NCI-H2196 (cell line): ENCODE measurements around the gene CDCP1.

Experiments used
- DNase-seq: peaks from one replicate; lab custom pipeline; 2025; ENCODE audit not compliant: unreplicated experiment; lab: John Stamatoyannopoulos, UW

The CDCP1 gene, protein sequence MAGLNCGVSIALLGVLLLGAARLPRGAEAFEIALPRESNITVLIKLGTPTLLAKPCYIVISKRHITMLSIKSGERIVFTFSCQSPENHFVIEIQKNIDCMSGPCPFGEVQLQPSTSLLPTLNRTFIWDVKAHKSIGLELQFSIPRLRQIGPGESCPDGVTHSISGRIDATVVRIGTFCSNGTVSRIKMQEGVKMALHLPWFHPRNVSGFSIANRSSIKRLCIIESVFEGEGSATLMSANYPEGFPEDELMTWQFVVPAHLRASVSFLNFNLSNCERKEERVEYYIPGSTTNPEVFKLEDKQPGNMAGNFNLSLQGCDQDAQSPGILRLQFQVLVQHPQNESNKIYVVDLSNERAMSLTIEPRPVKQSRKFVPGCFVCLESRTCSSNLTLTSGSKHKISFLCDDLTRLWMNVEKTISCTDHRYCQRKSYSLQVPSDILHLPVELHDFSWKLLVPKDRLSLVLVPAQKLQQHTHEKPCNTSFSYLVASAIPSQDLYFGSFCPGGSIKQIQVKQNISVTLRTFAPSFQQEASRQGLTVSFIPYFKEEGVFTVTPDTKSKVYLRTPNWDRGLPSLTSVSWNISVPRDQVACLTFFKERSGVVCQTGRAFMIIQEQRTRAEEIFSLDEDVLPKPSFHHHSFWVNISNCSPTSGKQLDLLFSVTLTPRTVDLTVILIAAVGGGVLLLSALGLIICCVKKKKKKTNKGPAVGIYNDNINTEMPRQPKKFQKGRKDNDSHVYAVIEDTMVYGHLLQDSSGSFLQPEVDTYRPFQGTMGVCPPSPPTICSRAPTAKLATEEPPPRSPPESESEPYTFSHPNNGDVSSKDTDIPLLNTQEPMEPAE

DNA sequence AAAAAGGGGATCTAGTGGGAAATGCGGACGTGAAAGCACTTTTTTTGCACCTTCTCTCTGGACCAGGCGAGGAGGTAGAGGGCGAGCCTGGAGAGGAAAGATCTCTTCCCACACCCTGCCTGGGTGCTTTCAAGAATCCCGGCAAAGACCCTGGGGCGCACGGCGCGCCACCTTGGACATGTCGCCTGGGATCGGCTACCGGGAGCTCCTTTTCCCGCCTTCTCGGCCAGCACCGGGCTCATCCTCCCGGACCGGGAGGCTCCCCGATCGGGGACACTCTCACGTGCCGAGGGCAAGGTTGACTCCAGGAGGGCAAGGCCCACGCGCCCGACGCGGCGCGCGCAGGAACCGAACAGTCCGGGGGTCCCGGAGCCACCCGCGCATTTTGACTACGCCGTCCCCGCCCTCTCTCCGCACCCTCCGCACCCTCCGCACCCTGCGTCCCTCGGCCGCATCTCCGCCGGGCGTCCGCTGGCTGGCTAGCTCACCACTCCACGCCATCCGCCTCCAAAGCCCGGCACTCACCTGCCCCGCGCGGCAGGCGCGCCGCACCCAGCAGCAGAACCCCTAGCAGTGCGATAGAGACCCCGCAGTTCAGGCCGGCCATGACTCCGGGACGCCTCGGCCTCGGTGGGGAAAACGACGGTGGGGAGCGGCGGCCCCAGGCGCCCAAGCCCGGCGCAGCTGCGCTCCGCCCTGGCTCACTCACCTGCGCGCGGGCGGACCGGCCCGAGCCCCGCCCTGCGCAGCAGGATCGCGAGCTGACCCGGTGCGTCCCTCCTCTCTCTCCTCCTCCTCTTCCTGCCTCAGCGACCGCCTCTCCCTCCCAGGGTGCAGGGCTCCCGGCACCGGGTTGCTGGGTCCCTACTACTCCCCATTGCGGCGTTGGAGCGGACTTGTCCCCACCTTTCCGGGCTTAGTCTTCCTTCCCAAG is at the start of gene CDCP1:
Gene CDCP1 (minus strand): TSS at position 698 of the 934 bp plus-strand sequence. CDS start 91 bp downstream, at position 607.
- DNase-seq = peak; percentile 33

DNA sequence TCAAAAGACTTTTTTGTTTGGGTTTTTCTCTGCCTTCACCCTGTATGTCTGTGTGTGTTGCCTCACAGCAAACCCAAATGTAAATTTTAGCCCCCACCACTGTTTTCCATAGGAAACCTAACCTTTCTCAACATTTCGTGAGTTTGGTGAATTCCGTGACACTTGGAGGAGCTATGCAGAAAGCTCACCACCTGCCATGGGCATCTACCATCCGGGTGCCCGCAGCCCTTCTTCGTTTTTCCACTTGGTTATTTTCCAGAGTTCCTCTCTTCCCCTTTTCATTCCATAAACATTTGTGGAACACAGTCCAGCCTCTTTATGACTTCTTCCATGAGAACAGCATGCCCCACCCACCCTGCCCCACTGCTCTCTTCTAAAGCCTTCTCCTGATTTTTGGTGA is 48.6 kb upstream of the CDCP1 start:
- no peak for DNase-seq

DNA sequence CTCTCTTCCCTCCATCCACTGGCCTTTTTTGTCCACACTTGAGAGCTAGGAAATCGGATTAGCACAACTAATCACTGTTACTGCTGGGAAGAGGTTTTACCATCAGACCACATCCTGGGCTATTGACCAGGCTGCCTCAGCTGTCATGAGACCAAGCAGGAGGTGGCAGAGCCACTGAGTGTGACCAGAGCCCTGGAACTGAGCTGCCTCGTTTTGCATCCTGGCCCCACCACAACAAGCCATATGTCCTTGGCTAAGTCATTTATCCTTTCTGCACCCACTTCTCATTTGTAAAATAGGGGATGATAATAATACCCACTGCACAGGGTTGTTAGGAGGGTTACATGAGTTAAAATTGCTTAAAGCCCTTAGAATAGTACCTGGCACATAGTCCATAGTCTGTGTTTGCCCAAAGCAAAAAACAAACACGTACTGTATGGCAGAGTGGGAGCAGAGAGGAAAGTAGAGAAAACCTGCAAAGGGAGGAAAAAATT is 45.8 kb upstream of the CDCP1 start:
- no peak for DNase-seq

GRCh38 chr3:45191424-45191823 is 45.2 kb upstream of the CDCP1 start:
- no peak for DNase-seq

DNA sequence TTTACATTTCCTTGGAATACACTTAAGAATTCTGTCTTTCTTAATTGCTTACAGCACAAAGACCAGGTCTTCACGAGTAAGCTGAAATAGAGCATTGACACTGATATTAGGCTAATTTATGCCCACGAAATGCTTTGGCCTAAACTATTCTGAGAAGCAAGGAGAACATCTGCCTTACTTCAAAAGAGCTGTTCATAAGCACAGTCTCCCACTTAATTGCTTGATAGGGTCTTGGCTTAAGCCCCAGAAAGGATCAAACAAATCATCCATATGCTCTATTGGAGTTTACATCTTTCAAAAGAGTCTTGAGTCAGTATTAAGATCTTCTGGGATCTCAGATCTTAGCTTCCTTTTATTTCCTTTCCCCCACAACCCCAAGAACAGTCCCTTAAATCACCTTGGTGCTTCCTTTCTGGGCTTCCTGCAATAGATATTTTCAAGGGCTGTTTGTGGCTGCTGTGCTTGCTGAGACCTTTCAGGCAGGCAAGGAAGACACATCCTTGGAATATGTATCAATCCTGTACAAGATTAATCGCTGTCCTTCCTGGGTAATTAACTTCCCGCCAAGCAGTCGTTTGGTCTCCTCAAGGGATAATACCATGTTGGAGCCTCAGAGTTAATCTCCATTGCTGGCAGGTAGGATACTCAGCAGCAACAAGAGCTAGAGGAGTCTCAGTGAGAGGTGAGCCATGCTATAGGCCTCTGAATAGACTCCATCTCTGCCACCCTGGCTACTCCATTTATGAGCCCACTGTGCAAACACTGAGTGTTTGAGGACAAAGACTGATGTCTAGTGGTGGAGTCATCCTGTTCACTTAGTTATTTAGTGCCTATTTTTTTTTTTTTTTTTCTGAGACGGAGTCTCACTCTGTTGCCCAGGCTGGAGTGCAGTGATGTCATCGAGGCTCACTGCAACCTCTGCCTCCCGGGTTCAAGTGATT is 42.8 kb upstream of the CDCP1 start:
- DNase-seq = no peak

- no peak for DNase-seq
Measured at GRCh38 chr3:45187694-45188141, 41.5 kb upstream of the CDCP1 start.

DNA sequence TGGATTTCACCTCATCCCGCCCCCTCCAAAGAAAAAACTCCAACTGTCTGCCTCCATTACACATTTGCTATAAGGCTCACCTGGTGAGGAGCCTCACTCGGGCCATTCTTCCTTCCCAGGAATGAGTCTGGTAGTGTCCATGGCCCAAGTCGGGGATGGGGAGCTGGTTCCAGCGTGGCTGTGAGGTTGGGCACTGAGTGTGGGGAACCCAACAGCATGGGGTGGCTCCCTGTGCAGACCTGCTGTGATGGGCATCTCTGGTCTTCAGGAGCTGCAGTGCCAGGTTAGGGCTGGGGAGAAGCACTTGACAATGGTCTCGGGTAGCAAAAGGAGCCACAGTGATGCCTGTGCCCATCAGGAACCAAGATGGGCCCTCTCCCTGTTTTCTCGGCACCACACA is 40.7 kb upstream of the CDCP1 start:
- no peak for DNase-seq

DNA sequence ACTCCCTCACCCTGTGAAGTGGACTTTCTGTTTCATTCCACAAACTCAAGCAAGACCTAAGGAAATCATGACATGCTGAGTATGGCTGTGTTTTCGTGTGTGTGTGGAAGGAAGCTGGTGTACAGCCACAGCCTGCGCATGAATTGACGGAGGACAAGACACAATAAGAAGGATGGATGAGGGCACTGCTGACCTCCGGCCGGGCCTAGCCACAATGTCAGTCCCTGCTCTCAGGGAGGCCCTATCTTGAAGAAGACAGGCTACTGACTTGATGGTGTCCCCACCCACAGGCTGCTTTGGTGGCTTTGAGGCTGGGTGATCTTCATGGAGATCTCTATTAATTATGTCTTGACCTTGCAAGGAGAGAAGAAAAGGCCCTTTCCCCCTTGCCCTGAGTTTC is 39.3 kb upstream of the CDCP1 start:
- DNase-seq = no peak

DNA sequence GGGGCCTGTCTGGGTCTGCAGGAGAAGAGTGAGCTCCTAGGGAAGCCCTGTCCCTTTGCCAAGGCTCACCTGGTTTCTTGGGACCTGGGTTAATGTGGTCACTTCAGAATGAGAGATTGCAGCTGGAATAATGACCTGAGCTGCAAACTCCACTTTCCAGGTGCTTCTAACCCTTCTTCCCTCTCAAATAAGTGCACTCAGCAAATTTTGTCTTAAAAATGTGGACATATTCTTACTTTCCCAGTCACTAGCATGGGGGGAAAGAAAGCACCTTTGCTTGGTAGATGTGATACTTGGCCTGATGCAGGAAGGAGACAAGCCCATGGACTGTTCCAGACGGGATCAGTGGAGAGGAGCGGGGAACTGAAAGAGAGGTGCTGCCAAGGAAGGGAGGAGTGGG is 38.9 kb upstream of the CDCP1 start:
- no peak for DNase-seq

DNA sequence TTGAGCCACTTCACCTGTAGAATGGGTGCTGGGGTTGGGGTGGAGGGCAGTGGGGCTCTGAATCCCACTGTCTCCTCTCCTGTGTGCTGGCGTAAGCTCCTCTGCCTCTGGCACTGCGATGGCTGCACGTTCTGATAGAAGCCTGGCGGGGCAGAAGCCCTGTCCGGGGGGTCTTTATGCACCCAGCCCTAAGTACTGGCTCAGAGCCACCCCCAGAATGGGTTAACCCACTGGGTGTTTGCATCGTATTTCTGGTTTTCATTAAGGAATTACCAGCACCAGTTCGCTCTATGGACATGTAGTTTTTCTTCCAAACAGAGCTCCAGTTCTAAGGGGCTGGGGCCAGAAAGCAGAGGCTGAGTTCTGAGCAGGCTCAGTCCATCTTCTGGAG is 37.7 kb upstream of the CDCP1 start:
- DNase-seq = no peak

DNA sequence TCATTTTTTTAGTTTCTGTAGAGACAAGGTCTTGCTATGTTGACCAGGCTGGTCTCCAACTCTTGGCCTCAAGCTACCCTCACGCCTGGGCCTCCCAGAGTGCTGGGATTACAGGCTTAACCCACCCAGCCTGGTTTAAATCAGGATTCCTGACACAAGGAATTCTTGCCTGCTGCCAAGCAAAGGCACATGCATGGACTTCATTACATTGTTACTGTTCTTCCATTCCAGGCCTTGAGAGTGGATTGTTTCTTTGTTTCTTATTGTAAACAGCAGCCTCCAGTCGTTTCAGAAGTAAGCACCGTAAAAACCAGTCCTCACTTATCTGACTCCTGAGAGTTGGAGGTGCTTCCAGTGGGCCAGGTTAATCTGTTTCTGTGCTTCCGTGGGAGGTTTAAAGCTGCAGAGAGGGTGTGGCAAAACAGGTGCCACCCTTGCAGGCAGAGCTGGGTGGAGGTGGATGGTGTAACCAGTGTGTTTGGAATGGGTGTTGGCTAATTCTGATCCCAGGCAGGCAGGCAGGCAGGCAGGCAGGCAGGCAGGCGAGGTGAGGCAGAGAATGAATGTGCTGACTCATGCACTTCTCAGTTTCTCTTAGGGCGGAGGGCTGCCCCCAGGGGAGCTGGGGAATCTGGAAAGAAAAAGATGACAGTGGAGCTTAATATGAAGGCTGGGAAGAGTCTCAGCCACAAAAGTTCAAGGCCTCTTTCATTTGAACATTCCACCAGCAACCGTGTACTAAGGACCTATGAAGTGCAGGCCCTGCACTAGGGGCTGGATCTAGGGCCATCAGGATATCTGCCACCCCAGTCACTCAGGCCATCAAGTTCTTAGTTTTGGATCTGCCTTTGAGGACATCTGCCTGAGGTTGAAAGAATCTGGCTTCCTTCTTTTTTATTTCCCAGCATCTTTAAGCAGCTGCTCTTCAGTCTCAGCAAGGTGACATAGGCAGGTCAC is 37.0 kb upstream of the CDCP1 start:
- DNase-seq = peak; percentile 2

- DNase-seq = no peak
Measured at GRCh38 chr3:45181496-45181895, 35.3 kb upstream of the CDCP1 start.

DNA sequence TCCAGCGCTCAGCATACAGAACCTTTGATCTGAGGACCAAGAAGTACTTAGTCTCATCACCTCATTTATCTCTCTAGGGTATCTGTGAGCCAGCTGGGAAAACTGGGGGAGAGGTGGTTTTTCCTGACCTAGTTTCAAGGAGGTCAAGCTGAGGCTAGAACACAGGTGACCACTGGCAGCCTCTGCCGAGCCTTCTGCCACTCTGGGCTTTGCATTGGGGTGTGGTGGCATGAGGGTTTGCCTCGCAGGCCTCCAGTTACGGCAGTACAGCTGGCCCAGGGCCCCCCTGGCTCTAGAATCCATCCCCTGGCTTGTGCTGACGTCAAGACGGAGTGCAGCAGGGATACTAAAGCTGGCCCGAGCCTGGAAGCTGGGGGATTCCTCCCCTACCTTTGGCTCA is 34.7 kb upstream of the CDCP1 start:
- no peak for DNase-seq

GRCh38 chr3:45180051-45180450 is 33.9 kb upstream of the CDCP1 start:
- no peak for DNase-seq

GRCh38 chr3:45179163-45179562 is 33.0 kb upstream of the CDCP1 start:
- DNase-seq = no peak

GRCh38 chr3:45178183-45179023 is 32.2 kb upstream of the CDCP1 start:
- DNase-seq = peak; percentile 59

- DNase-seq = no peak
Measured at GRCh38 chr3:45176912-45177311, 30.7 kb upstream of the CDCP1 start.

DNA sequence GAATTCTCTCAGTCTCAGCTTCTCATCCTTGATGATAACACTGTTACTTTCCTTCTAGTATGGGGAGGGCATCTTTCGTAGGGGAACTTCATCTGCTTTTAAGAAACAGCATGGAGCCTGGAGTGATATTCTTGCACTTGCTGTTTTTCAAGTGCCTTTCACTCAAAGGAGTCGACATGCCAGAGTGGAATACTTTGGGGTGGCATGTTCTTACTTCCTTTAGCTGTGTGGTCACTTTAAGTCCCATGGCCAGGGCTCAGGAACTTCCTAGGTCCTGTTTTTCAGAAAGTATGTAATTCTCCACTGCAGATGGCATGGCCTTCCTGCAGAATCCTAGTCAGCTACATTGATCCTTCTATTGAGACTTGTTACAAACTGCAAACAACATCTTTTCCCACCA is 28.1 kb upstream of the CDCP1 start:
- no peak for DNase-seq
